Brain pericyte (primary cell): ENCODE data around the gene TRMT44.
"Not testable (repeated sequence)": the region's sequence is repeated elsewhere in the genome, so short reads cannot be mapped to it uniquely, and the experiment has no call there.

Experiments used
- DNase-seq: peaks from one replicate; pipeline ENCODE4 v3.0.0-alpha.2; 2012; ENCODE audit warnings: low read depth, low spot score

The TRMT44 gene

DNA sequence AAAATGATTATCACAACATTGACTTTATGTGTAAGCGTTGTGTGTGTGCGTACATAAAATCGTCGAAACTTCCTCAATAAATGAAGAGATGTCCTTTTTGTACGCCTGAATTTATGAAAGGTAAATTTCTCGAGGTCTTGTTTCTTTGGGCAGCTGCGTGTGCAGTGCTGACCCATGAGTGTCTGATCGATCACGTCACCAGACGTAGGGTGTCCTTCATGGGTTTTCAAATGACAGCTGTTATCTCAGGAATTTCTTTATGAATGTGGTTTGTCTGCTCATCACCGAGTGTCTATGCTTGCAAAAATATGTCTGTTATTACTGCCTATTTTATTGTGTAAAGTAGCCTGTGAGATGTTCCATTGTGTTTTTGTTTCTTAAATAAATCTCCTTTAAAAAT lies 71.9 kb downstream of the TRMT44 start:
- no peak for DNase-seq

DNA sequence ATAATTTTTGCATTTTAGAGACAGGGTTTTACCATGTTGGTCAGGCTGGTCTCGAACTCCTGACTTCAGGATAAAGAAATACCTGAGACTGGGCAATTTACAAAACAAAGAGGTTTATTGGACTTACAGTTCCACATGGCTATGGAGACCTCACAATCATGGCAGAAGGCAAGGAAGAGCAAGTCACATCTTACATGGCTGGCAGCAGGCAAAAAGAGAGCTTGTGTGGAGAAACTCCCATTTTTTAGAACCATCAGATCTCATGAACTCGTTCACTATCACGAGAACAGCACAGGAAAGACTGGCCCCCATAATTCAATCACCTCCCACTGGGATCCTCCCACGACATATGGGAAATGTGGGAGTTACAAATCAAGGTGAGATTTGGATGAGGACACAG lies 72.5 kb downstream of the TRMT44 start:
- not testable (repeated sequence) for DNase-seq

DNA sequence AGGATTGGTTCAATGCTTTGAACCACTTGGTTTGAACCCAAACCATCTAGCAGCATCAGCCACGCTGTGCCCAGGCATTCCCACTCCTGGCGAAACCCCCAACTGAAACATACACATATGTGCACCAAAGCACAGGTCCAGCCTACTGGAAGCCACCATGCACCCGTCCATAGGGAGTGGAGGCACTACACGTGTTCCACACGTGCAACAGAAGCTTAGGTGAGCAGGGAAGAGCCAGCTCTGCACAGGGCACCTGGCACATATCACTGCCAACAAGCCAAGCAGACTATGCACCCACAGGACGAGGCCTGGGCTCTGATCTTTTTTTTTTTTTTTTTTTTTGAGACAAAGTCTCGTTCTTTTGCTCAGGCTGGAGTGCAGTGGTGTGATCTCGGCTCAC lies 73.4 kb downstream of the TRMT44 start:
- DNase-seq = no peak

DNA sequence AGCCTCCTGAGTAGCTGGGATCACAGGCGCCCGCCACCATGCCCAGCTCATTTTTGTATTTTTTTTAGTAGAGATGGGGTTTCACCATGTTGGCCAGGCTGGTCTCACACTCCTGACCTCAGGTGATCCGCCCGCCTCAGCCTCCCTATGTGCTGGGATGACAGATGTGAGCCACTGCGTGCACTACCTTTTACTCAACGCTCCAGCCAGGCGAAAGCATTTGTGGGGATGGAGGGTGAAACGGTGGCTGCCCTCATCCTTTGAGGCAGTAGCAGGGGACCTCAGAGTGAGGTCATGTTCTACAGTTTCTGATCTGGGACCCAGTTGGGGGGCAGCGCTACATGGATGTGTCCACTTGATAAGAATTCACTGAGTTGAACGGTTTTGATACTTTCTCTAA lies 73.8 kb downstream of the TRMT44 start:
- no peak for DNase-seq

DNA sequence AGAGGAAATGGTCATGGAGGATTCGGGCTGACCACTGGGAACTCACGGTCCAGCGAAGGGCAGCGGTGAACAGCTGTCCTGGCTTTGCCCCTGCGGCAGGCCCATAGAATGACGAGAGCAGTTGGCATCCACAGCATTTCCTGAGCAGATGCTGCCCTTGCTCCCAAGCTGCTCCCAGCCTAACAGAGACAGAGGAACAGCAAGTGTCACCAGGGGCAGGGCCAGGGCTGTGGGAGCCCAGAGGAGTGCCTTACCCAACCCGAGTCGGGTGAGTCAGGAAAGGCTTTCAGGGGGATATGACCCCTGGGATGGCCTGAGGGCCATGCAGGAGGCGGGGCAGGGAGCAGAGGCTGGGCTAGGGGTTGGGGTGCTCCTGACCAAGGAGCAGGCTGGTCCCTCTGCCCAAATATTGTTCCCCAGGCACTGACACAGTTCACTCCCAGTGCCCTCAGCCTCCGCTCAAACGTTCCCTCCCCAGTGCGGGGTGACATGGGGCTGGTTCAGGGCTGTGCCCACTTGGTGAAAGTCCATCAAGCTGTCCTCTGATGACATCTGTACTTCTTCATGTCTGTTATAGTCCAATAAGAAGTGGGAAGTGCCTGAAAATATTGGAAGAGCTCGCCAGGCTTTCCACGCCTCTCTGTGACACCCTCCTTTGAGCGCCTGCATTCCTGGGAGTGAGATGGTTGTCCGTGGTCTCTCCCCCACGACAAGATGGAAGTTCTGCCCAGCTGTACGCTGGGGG lies 74.9 kb downstream of the TRMT44 start:
- DNase-seq = no peak

- no peak for DNase-seq
Measured at GRCh38 chr4:8516061-8516573, 75.5 kb downstream of the TRMT44 start.

- DNase-seq = no peak
Measured at GRCh38 chr4:8516996-8517550, 76.5 kb downstream of the TRMT44 start.

DNA sequence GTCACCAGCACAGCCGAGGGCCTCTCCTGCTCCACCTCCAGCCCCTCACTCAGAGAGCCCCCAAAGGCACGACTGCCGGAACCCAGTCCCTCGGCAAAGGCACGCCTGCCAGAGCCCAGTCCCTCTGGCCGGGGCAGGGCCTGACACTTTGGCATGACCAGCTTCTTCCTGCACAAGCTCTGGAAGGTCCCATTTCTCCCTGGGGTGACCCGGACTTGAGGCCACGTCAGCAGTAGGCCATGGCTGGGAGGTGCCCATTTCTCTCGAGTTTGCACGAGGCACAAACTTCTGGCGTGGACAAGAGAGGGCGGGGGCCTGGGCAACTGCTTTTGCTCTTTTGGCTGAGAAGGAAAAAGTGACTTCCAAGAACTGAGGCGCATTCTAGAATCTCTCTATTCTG lies 77.4 kb downstream of the TRMT44 start:
- no peak for DNase-seq

GRCh38 chr4:8522160-8523120 lies 81.9 kb downstream of the TRMT44 start:
- no peak for DNase-seq

DNA sequence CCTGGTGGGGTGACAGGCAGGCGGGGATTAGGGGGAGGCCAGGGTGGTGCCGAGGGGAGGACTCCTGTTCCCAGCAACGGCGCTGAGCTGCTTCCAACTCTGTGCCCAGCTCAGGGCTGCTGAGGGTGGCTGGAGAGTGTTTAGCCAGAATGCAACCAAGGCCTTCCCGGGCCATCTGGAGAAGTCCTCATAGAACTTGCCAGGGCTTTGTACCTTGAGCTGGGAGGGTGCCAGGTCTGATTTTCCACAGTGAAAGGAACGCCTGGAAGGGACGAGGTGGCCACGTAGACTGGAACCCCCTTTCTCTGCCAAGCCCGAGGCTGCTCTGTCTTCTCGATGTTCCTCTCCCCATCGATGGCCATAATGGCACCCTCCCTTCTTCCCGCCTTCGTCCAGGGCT lies 82.6 kb downstream of the TRMT44 start:
- no peak for DNase-seq

DNA sequence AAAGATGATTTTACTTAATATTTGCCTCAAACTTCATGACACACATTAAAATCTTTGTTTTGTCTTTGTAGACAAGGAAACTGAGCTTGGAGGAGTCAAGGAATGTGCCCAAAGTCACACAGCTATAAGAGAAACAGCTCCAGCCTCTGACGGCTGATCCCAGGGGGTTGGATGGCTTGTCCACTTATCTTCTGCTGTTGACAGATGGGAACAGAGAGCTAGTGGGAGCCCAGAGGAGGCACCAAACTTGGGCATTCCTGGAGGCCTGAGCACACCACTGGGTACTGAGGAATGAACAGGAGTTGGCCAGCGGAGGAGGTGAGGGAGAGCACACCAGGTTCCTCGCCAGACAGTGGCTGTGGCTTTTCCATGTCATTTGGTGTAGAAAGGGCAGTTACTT lies 83.2 kb downstream of the TRMT44 start:
- DNase-seq = no peak

- no peak for DNase-seq
Measured at GRCh38 chr4:8524595-8525382, 84.2 kb downstream of the TRMT44 start.

DNA sequence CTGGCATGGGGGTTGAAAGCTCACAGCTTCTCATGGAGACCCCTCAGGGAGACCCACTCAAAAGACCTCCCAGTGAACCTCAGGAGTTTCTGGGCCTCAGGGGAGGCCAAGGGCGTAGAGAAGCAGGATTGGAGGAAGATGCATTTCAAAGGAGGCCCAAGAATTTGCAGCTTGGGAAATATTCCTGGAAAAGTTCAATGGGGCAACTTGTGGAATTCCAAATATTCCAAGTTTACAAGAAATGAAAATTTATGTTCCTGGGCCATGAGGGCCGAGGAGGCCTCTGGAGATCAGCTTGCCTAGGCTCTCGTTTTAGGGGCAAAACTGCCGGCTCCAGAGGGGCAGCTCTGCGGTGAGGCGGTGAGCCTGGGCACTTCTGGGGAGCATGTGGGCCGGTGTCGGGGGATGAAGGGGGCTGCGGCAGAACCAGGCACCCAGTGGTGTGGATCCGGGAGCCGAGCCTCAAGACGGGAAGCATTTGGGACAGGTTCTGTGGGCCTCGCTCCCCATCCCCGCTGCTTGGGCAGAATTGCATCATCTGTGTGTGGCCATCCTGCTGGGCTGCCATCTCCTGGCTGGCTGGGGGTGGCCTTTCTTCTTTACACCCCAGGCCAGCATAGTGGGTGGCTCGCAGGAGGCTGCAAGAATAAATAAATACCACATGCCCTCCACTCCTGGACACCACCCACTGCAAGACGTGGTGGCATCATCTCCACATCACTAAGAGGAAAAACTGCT lies 85.0 kb downstream of the TRMT44 start:
- DNase-seq = no peak
